ENCODE results near the gene NDFIP1.

GRCh38 chr5:142069606-142070399, 38.8 kb upstream of the NDFIP1 start:
- TF ChIP-seq CTCF (conservative IDR thresholded peaks at IDR 0.05; ENCODE audit: low read length) = no peak
- no peak for TF ChIP-seq EZH2phosphoT487 (IDR thresholded peaks at IDR 0.05; ENCODE audit: borderline replicate concordance, low read depth, low read length)
